Endothelial cell of umbilical vein (primary cell): ENCODE measurements around the gene SMC1B.

Experiments
- CTCF ChIP-seq, 2 donors: IDR thresholded peaks; 1 replicate in 1 of 2; 2 replicates in 1 of 2; pipeline ENCODE4 v1.5.1; 2011; ENCODE audit warnings: low read length in 2 of 2, mild to moderate bottlenecking in 2 of 2, moderate library complexity in 2 of 2, control low read depth in 1 of 2, inconsistent platforms in 1 of 2, low read depth in 1 of 2; ENCODE audit not compliant: insufficient read depth in 1 of 2; ENCODE audit errors: extremely low read depth in 1 of 2
- JUN ChIP-seq: IDR thresholded peaks from 2 replicates; pipeline ENCODE4 v1.6.1; 2011; ENCODE audit warnings: borderline replicate concordance, low read depth; ENCODE audit not compliant: insufficient read length, insufficient read depth

- TF ChIP-seq CTCF (IDR thresholded peaks at IDR 0.05; ENCODE audit: extremely low read depth in 1 of 2, insufficient read depth in 1 of 2, low read depth in 1 of 2, low read length in 2 of 2) (no peak), JUN (no peak)
These were observed 16.8 kb upstream of the SMC1B start for GRCh38 chr22:45429981-45430775.
